GM12878 (cell line): ENCODE data around the gene FAM163B. TPM values are rescaled to one million over a fixed set of nuclear protein-coding genes. Genes with fewer than 3 reads are reported as not detected.

Experiments
- ATAC-seq: fragments of 200-7000 bp; cut with Tn5 transposase; 3 replicates; pipeline ENCODE4 v1.9.1; 2020; ENCODE audit warnings: mild to moderate bottlenecking, moderate library complexity
- BruUV-seq: library from RNA; stranded (reverse); fragments of 400-500 nt; replicated peaks from 2 replicates; lab custom pipeline; 2021; lab: Mats Ljungman, UMichigan
- CTCF ChIA-PET: fragments of 300-600 bp; sonication (Branson Sonifier 250); formaldehyde crosslinking; extraction: SDS; loops from one replicate; lab custom pipeline; 2021; ENCODE audit warnings: inconsistent platforms; lab: Yijun Ruan, JAX
- POLR2A ChIA-PET: fragments of 350-600 bp; formaldehyde crosslinking; extraction: SDS; loops from one replicate; lab custom pipeline; 2021; ENCODE audit warnings: inconsistent platforms; lab: Charles Lee
- RAD21 ChIA-PET: fragments of 300-600 bp; sonication (Branson Sonifier 250); formaldehyde crosslinking; loops from one replicate; lab custom pipeline; 2023; ENCODE audit warnings: antibody characterized with exemption; ENCODE audit not compliant: unreplicated experiment; lab: Charles Lee
- SMC1A ChIA-PET: fragments of 300-600 bp; sonication (Branson Sonifier 250); formaldehyde crosslinking; loops from one replicate; lab custom pipeline; 2023; ENCODE audit not compliant: unreplicated experiment, uncharacterized antibody; lab: Charles Lee
- DNase-seq: peaks from one replicate; pipeline ENCODE4 v3.0.0-alpha.2; 2011; ENCODE audit warnings: low read depth, low spot score
- FAIRE-seq: peaks from 3 replicates; lab custom pipeline; 2011; peaks lifted over from hg19 to GRCh38; lab: Jason Lieb, UNC
- H2AFZ ChIP-seq: 2 replicates; pipeline ENCODE4 v1.6.0; 2011; ENCODE audit warnings: low read depth, low read length, control low read depth; ENCODE audit not compliant: control insufficient read depth
- H3K27ac ChIP-seq: 2 replicates; pipeline ENCODE4 v1.5.1; 2011; ENCODE audit warnings: control low read depth; ENCODE audit not compliant: control insufficient read depth, insufficient read depth
- H3K27me3 ChIP-seq, 2 experiments: replicated peaks in 1 of 2; 2 replicates each; pipeline versions ENCODE4 v1.6.0 to v1.6.1; 2011; ENCODE audit warnings: low read length in 1 of 2; ENCODE audit not compliant: control insufficient read depth in 2 of 2, insufficient read depth in 2 of 2
- H3K36me3 ChIP-seq, 2 experiments: 2 replicates each; pipeline ENCODE4 v1.5.1; 2011; ENCODE audit warnings: low read length in 1 of 2; ENCODE audit not compliant: control insufficient read depth in 2 of 2, insufficient read depth in 2 of 2
- H3K4me1 ChIP-seq: 2 replicates; pipeline ENCODE4 v1.6.1; 2011; ENCODE audit warnings: mild to moderate bottlenecking, low read length, moderate library complexity, mixed read lengths; ENCODE audit not compliant: control insufficient read depth, insufficient read depth
- H3K4me2 ChIP-seq: 2 replicates; pipeline ENCODE4 v1.6.0; 2011; ENCODE audit warnings: control low read depth; ENCODE audit not compliant: control insufficient read depth, insufficient read depth
- H3K4me3 ChIP-seq: fragments of 200-600 bp; sonication (generic); 2 replicates; pipeline ENCODE4 v1.5.1; 2016
- H3K79me2 ChIP-seq: 2 replicates; pipeline ENCODE4 v1.6.0; 2011; ENCODE audit warnings: low read length; ENCODE audit not compliant: control insufficient read depth, insufficient read depth
- H3K9ac ChIP-seq: 2 replicates; pipeline ENCODE4 v1.8.0; 2011; ENCODE audit warnings: low read length, control low read depth, mixed read lengths; ENCODE audit not compliant: control insufficient read depth, insufficient read depth
- H3K9me3 ChIP-seq: replicated peaks from 3 replicates; pipeline ENCODE4 v1.5.1; 2011; ENCODE audit warnings: mild to moderate bottlenecking, low read length; ENCODE audit not compliant: control insufficient read depth, insufficient read depth
- H4K20me1 ChIP-seq: 2 replicates; pipeline ENCODE4 v1.6.0; 2011; ENCODE audit not compliant: control insufficient read depth, insufficient read depth
- KLF5 ChIP-seq: fragments of 450-650 bp; IDR thresholded peaks from 2 replicates; pipeline ENCODE4 v1.6.1; 2014; ENCODE audit warnings: mild to moderate bottlenecking; ENCODE audit not compliant: partially characterized antibody
- MEF2A ChIP-seq: IDR thresholded peaks from 2 replicates; pipeline ENCODE4 v1.6.1; 2011; ENCODE audit warnings: low read depth, mild to moderate bottlenecking, low read length, moderate library complexity; ENCODE audit not compliant: insufficient read depth
- PML ChIP-seq: IDR thresholded peaks from 2 replicates; pipeline ENCODE4 v1.6.1; 2012; ENCODE audit warnings: low read length, inconsistent platforms
- RBBP5 ChIP-seq: fragments of 200-600 bp; sonication (generic); conservative IDR thresholded peaks from 2 replicates; pipeline ENCODE4 v1.6.1; 2016
- WGBS: methylation state at CpG from one replicate; pipeline ENCODE4 v1.1.6; 2016; ENCODE audit warnings: low lambda C conversion rate; ENCODE audit not compliant: insufficient replicate concordance, insufficient coverage; ENCODE audit errors: missing lambda C conversion rate; 5-methylcytosine and 5-hydroxymethylcytosine counted together
- in situ Hi-C: fragments of 300-500 bp; cut with MboI; formaldehyde crosslinking; loops from 9 replicates; pipeline ENCODE4 v1.14.3; 2018; ENCODE audit warnings: mixed read lengths
- intact Hi-C: fragments of 100-400 bp; cut with micrococcal nuclease; formaldehyde crosslinking; loops from one replicate; pipeline ENCODE4 v1.14.2; 2022; ENCODE audit not compliant: unreplicated experiment
- polyA plus RNA-seq, 11 experiments: library from polyadenylated mRNA; depleted of rRNA in 4 of 11; unstranded in 6 of 11; stranded (reverse) in 5 of 11; fragments of >200 nt; fragmentation: Nextera tagmentation in 4 of 11; fragmentation: Illumina TruSeq in 1 of 11; extraction: Ambion mirVana in 4 of 11; extraction: Trizol in 1 of 11; gene quantifications; 1 replicate in 1 of 11; 2 replicates in 10 of 11; pipeline versions ENCODE4 v1.2.1 to v1.2.3, GENCODE V29; 2011 to 2016; ENCODE audit warnings: inconsistent platforms in 2 of 11, missing spikeins in 2 of 11, low read depth in 1 of 11
- total RNA-seq, 4 experiments: library from RNA; depleted of rRNA in 3 of 4; stranded (reverse); fragments of >200 nt in 3 of 4; fragmentation: Illumina TruSeq in 1 of 4; extraction: Trizol in 1 of 4; gene quantifications; 2 replicates each; pipeline versions ENCODE4 v1.2.1 to v1.2.3, GENCODE V29; 2013 to 2021
- TF ChIP-seq, protein P1 (sequence below): IDR thresholded peaks from 2 replicates; pipeline ENCODE4 v1.6.1; 2011; ENCODE audit warnings: borderline replicate concordance, low read depth, mild to moderate bottlenecking, moderate library complexity, low read length; ENCODE audit not compliant: insufficient read depth, poor library complexity, severe bottlenecking

The FAM163B gene
- total and polyA plus RNA-seq, 10 of the 15 experiments (the other 5 are each of a cell fraction or from before 2014, with no cell fraction given): not detected

DNA sequence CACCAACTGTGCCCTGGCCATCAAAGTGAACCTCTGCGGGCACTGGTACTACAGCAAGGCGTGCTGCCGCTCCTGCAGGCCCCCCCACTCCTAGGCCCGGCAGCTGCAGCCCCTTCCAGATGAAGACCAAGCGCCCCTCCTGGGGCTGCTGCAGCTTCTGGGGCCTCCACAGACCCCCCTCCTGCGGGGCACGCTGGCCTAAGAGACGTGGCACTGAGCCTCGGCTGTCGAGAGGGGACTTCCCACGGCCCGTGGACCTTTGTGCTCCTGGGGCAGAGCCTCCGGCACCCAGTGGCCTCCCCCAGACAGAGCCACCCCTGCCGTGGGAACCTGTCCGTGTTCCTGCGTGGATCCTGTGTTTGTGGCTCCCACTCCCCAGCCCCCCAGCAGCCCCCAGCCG lies 34.4 kb downstream of the FAM163B start:
- Histone ChIP-seq H3K4me1 (no peaks in the 10 kb centered on the region; the same call in 1 of the 2 replicates), H3K9me3 (no peaks in the 10 kb centered on the region), H3K9ac (no peak overlapping the region), H4K20me1 (no peaks in the 10 kb centered on the region; the same call in 1 of the 2 replicates), H3K4me3 (no peak overlapping the region), H3K27me3 (peaks cover 9 to 10% of the 10 kb centered on the region in 2 experiments; a peak in 3 of 4 replicates), H2AFZ (no peak overlapping the region), H3K4me2 (no peak overlapping the region), H3K36me3 (no peaks in the 10 kb centered on the region), H3K27ac (no peak overlapping the region), H3K79me2 (no peaks in the 10 kb centered on the region)
- intact Hi-C loops (no loop called here), in situ Hi-C loops (no loop called here)
- SMC1A ChIA-PET: no interaction called here
- FAIRE-seq (no peak), ATAC-seq (no peak), DNase-seq (no peak)
- no TSS peak for BruUV-seq
- 26% methylated on average over 17 of the region's 17 CpGs for WGBS
- POLR2A ChIA-PET: no interaction called here
- TF ChIP-seq PML (no peak), MEF2A (no peak), KLF5 (no peak), RBBP5 (no peak)
- TF ChIP-seq, protein P1, sequence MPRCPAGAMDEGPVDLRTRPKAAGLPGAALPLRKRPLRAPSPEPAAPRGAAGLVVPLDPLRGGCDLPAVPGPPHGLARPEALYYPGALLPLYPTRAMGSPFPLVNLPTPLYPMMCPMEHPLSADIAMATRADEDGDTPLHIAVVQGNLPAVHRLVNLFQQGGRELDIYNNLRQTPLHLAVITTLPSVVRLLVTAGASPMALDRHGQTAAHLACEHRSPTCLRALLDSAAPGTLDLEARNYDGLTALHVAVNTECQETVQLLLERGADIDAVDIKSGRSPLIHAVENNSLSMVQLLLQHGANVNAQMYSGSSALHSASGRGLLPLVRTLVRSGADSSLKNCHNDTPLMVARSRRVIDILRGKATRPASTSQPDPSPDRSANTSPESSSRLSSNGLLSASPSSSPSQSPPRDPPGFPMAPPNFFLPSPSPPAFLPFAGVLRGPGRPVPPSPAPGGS: no peak
- CTCF ChIA-PET: no interaction called here
- RAD21 ChIA-PET: no interaction called here
